ENCODE data around the gene TROAP.

GRCh38 chr12:49341777-49342065 lies 18.7 kb downstream of the TROAP start:
- TF ChIP-seq REST (IDR thresholded peaks at IDR 0.05; ENCODE audit: unreplicated experiment) = no peak
- TF ChIP-seq EZH2 (IDR thresholded peaks at IDR 0.05; ENCODE audit: low read depth, unreplicated experiment) = no peak
- TF ChIP-seq CTCF (conservative IDR thresholded peaks at IDR 0.05; ENCODE audit: low read depth in 2 of 2) = no peak
- no peak for TF ChIP-seq EZH2phosphoT487 (IDR thresholded peaks at IDR 0.05; ENCODE audit: unreplicated experiment)
- TF ChIP-seq POLR2AphosphoS5 (IDR thresholded peaks at IDR 0.05; ENCODE audit: low read depth) = no peak
- TF ChIP-seq CREB1 (CRISPR knock-in tag; IDR thresholded peaks at IDR 0.05; ENCODE audit: low read depth) = no peak
- no peak for TF ChIP-seq STAT1 (IDR thresholded peaks at IDR 0.05; ENCODE audit: unreplicated experiment)
- no peak for TF ChIP-seq JUNB (IDR thresholded peaks at IDR 0.05; ENCODE audit: unreplicated experiment)
- no peak for TF ChIP-seq NANOG (IDR thresholded peaks at IDR 0.05; ENCODE audit: borderline replicate concordance)
- TF ChIP-seq ZNF114 (CRISPR knock-in tag; IDR thresholded peaks at IDR 0.05) = no peak
- no peak for TF ChIP-seq ETS1 (IDR thresholded peaks at IDR 0.05)
- TF ChIP-seq ZNF462 (CRISPR knock-in tag; IDR thresholded peaks at IDR 0.05) = no peak
